Upper lobe of left lung (tissue), 4 donors: Measurements from ENCODE around the gene SPATA13.

Experiments used
- CTCF ChIP-seq, 6 experiments: fragments of 450-650 bp in 4 of 6; fragments of 200-600 bp in 2 of 6; sonication (generic) in 2 of 6; IDR thresholded peaks; one replicate each; pipeline ENCODE4 v1.5.1; 2016 to 2019; ENCODE audit warnings: antibody characterized with exemption in 6 of 6
- EP300 ChIP-seq, 4 donors: sonication (generic); formaldehyde crosslinking; IDR thresholded peaks; one replicate each; pipeline ENCODE4 v1.5.1; 2017; ENCODE audit warnings: antibody characterized with exemption in 4 of 4, control low read depth in 2 of 4

DNA sequence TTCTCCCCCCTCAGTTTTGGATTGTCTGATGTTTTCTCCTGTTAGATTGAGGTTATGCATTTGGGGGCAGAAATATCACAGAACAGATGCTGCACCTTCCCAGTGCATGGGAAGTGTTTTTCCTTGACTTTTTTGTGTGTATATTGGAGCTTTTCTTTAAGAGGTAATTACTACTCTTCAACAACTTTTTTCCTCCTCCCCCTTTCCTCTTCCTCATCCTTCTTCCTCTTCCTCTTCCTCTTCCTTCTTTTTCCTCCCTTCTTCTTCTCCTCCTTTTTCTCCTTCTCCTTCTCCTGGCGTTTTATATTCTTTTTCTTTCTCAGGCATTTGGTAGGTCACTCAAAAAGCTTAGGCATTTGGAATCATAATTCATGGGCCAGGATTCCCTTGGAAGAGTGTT is 18.1 kb upstream of the SPATA13 start:
- TF ChIP-seq CTCF (IDR thresholded peaks at IDR 0.05), result no peak
- no peak for TF ChIP-seq EP300 (IDR thresholded peaks at IDR 0.05)
